ENCODE results near the gene ROR2. TPM values are rescaled to one million over a fixed set of nuclear protein-coding genes. Genes with fewer than 3 reads are reported as not detected.
"Not testable (repeated sequence)": the region's sequence is repeated elsewhere in the genome, so short reads cannot be mapped to it uniquely, and the experiment has no call there.

ROR2 gene
- total and polyA plus RNA-seq, 7 donors = 0.46 to 81.7 (median 51.4) TPM

GRCh38 chr9:91800473-91801030 is 149.5 kb downstream of the ROR2 start:
- intact Hi-C loops (cut with DNase I) = loop anchor here (5.0 kb wide), 1 partner anchor 142 kb away; no protein-coding TSS in a partner anchor
- 44 to 76% methylated on average over 12 of the region's 12 CpGs for WGBS, 2 donors

GRCh38 chr9:91799113-91799744 is 150.8 kb downstream of the ROR2 start:
- peak overlapping the region; percentile 75 to 85 (median 83) for H3K27ac ChIP-seq
- H3K4me3 ChIP-seq = no peak overlapping the region
- H3K27me3 ChIP-seq = no peaks in the 10 kb centered on the region
- peak; percentile 56 for DNase-seq
- no peaks in the 10 kb centered on the region for H3K36me3 ChIP-seq
- intact Hi-C loops (cut with DNase I) = no loop called here
- no peak for TF ChIP-seq POLR2A (IDR thresholded peaks at IDR 0.05)
- TF ChIP-seq EP300 (IDR thresholded peaks at IDR 0.05) = no peak
- no peak for TF ChIP-seq CTCF (IDR thresholded peaks at IDR 0.05)
- 55 to 88% methylated on average over 10 of the region's 10 CpGs for WGBS, 2 donors
- H3K4me1 ChIP-seq = peaks cover 0 to 86% (median 74%) of the 10 kb centered on the region in 4 donors
- no peaks in the 10 kb centered on the region for H3K9me3 ChIP-seq

More at GRCh38 chr9:91800473-91801030, 149.5 kb downstream of the ROR2 start:
- no peak overlapping the region for H3K4me3 ChIP-seq
- peak overlapping the region; percentile 75 to 85 (median 83) for H3K27ac ChIP-seq
- no peaks in the 10 kb centered on the region for H3K27me3 ChIP-seq
- TF ChIP-seq CTCF (IDR thresholded peaks at IDR 0.05) = no peak
- TF ChIP-seq EP300 (IDR thresholded peaks at IDR 0.05) = no peak
- no peak for TF ChIP-seq POLR2A (IDR thresholded peaks at IDR 0.05)
- TF ChIP-seq POLR2AphosphoS5 (IDR thresholded peaks at IDR 0.05) = no peak
- no peaks in the 10 kb centered on the region for H3K36me3 ChIP-seq
- peaks cover 0 to 85% (median 84%) of the 10 kb centered on the region in 4 donors for H3K4me1 ChIP-seq
- H3K9me3 ChIP-seq = no peaks in the 10 kb centered on the region
- peak; percentile 58 for DNase-seq

- WGBS, 2 donors = 17 to 60% methylated on average over 14 of the region's 14 CpGs
- H3K36me3 ChIP-seq; H3K4me3 ChIP-seq; intact Hi-C loops (cut with DNase I); H3K27me3 ChIP-seq; H3K9me3 ChIP-seq: not testable (repeated sequence)
- peak; percentile 46 for DNase-seq
- H3K27ac ChIP-seq = peak overlapping the region; percentile 75 to 85 (median 83)
- peaks cover 0 to 84% (median 69%) of the 10 kb centered on the region in 4 donors for H3K4me1 ChIP-seq
These were observed 151.5 kb downstream of the ROR2 start for GRCh38 chr9:91798273-91799112.

- H3K9me3 ChIP-seq; DNase-seq; H3K27me3 ChIP-seq; intact Hi-C loops (cut with DNase I); H3K4me3 ChIP-seq; H3K27ac ChIP-seq; H3K36me3 ChIP-seq: not testable (repeated sequence)
- peaks cover 0 to 75% (median 59%) of the 10 kb centered on the region in 4 donors for H3K4me1 ChIP-seq
- WGBS, 2 donors = 22 to 58% methylated on average over 1 of the region's 2 CpGs
These were observed 152.5 kb downstream of the ROR2 start for GRCh38 chr9:91797517-91797916.

- Histone ChIP-seq H3K4me1 (peaks cover 0 to 69% (median 49%) of the 10 kb centered on the region in 4 donors), H3K27ac (peak overlapping the region; percentile 70 to 76 (median 71))
- H3K4me3 ChIP-seq; H3K36me3 ChIP-seq; H3K9me3 ChIP-seq; H3K27me3 ChIP-seq; intact Hi-C loops (cut with DNase I): not testable (repeated sequence)
- WGBS, 2 donors = 16 to 65% methylated on average over 4 of the region's 4 CpGs
- peak; percentile 54 for DNase-seq
These were observed 153.5 kb downstream of the ROR2 start for GRCh38 chr9:91796516-91796915.

- peak; percentile 70 for DNase-seq
- no peaks in the 10 kb centered on the region for H3K9me3 ChIP-seq
- 13 to 44% methylated on average over 6 of the region's 6 CpGs for WGBS, 2 donors
- no peaks in the 10 kb centered on the region for H3K27me3 ChIP-seq
- peaks cover 0 to 69% (median 46%) of the 10 kb centered on the region in 4 donors for H3K4me1 ChIP-seq
- no peak overlapping the region for H3K4me3 ChIP-seq
- no peaks in the 10 kb centered on the region for H3K36me3 ChIP-seq
- TF ChIP-seq POLR2AphosphoS5 (IDR thresholded peaks at IDR 0.05) (peak in 2 of 4 donors; percentile 24 to 30), CTCF (IDR thresholded peaks at IDR 0.05) (no peak)
- intact Hi-C loops (cut with DNase I) = no loop called here
- peak overlapping the region; percentile 70 to 76 (median 71) for H3K27ac ChIP-seq
These were observed 154.3 kb downstream of the ROR2 start for GRCh38 chr9:91795598-91796241.

GRCh38 chr9:91793371-91793770 is 156.7 kb downstream of the ROR2 start:
- intact Hi-C loops (cut with DNase I); H3K4me3 ChIP-seq; H3K27me3 ChIP-seq; H3K36me3 ChIP-seq; H3K9me3 ChIP-seq; DNase-seq: not testable (repeated sequence)
- WGBS, 2 donors = 75 to 95% methylated on average over 5 of the region's 5 CpGs
- H3K27ac ChIP-seq = peak overlapping the region in 3 of 4 donors; percentile 12 to 72 (median 30)
- H3K4me1 ChIP-seq = peaks cover 0 to 48% (median 25%) of the 10 kb centered on the region in 4 donors
